GM21381 (cell line): ENCODE measurements around the gene NT5C3B.
"Not testable (repeated sequence)": the region's sequence is repeated elsewhere in the genome, so short reads cannot be mapped to it uniquely, and the experiment has no call there.

ENCODE experiments used
- ATAC-seq: cut with Tn5 transposase; IDR thresholded peaks from one replicate; pipeline ENCODE4 v1.9.1; 2021; ENCODE audit warnings: mild to moderate bottlenecking, moderate library complexity; ENCODE audit not compliant: unreplicated experiment

The NT5C3B gene

GRCh38 chr17:41840781-41841180 is 4.7 kb upstream of the NT5C3B start:
- ATAC-seq = not testable (repeated sequence)

GRCh38 chr17:41839448-41839847 is 3.4 kb upstream of the NT5C3B start:
- not testable (repeated sequence) for ATAC-seq

GRCh38 chr17:41837761-41838538 is 1.9 kb upstream of the NT5C3B start, which contains the start of gene KLHL10:
TSS of gene KLHL10 (plus strand) at chr17:41837825. CDS start at chr17:41837933, 108 bp downstream.
- ATAC-seq = no peak

GRCh38 chr17:41836550-41837196 is 641 bp upstream of the NT5C3B start:
- ATAC-seq = no peak

GRCh38 chr17:41835214-41835799 is 725 bp downstream of the NT5C3B start:
- no peak for ATAC-seq

GRCh38 chr17:41829961-41830360 is 6.1 kb downstream of the NT5C3B start:
- not testable (repeated sequence) for ATAC-seq

GRCh38 chr17:41825175-41825845 is 10.7 kb downstream of the NT5C3B start:
- no peak for ATAC-seq

GRCh38 chr17:41824086-41824485 is 11.9 kb downstream of the NT5C3B start:
- ATAC-seq = no peak

GRCh38 chr17:41823580-41823979 is 12.5 kb downstream of the NT5C3B start:
- no peak for ATAC-seq

GRCh38 chr17:41823141-41823524 is 12.9 kb downstream of the NT5C3B start:
- no peak for ATAC-seq

GRCh38 chr17:41822216-41823140 is 13.6 kb downstream of the NT5C3B start:
- ATAC-seq = no peak

- no peak for ATAC-seq
These were observed 14.3 kb downstream of the NT5C3B start for GRCh38 chr17:41821776-41822175.

- no peak for ATAC-seq
These were observed 18.0 kb downstream of the NT5C3B start for GRCh38 chr17:41818024-41818423.

GRCh38 chr17:41816637-41817320 is 19.3 kb downstream of the NT5C3B start:
- no peak for ATAC-seq

- no peak for ATAC-seq
These were observed 21.8 kb downstream of the NT5C3B start for GRCh38 chr17:41814195-41814594.

- ATAC-seq = no peak
These were observed 22.3 kb downstream of the NT5C3B start for GRCh38 chr17:41813699-41814124.

- ATAC-seq = no peak
These were observed 22.8 kb downstream of the NT5C3B start for GRCh38 chr17:41813152-41813680.

GRCh38 chr17:41812381-41813151 is 23.5 kb downstream of the NT5C3B start, which contains the start of gene FKBP10:
TSS of gene FKBP10 (plus strand) at chr17:41813004. CDS start at chr17:41813035, 31 bp downstream.
- no peak for ATAC-seq
